Activated naive CD8-positive, alpha-beta T cell treated with anti-CD3 and anti-CD28 coated beads, Interleukin-2, amount 50 U/mL, for 24 hours (primary cell): ENCODE results near the gene GRAPL.
A peak's percentile ranks its signal among the peaks of the same experiment; 100 is the strongest.
"Not testable (repeated sequence)": the region's sequence is repeated elsewhere in the genome, so short reads cannot be mapped to it uniquely, and the experiment has no call there.

ENCODE experiments used
- ATAC-seq: fragments of 150-1000 bp; cut with Tn5 transposase; one replicate; pipeline ENCODE4 v1.10.0; 2021
- DNase-seq: peaks from one replicate; pipeline ENCODE4 v3.0.0; 2021
- H3K27ac Mint-ChIP-seq: one replicate; pipeline ENCODE4 v1.8.0; 2021; ENCODE audit warnings: mild to moderate bottlenecking, mixed read lengths
- H3K27me3 Mint-ChIP-seq: one replicate; pipeline ENCODE4 v1.8.0; 2021; ENCODE audit warnings: mixed read lengths
- H3K36me3 Mint-ChIP-seq: one replicate; pipeline ENCODE4 v1.8.0; 2021; ENCODE audit warnings: low read depth, mixed read lengths
- H3K4me1 Mint-ChIP-seq: one replicate; pipeline ENCODE4 v1.8.0; 2021; ENCODE audit warnings: mixed read lengths
- H3K4me3 Mint-ChIP-seq: one replicate; pipeline ENCODE4 v1.8.0; 2021; ENCODE audit warnings: mild to moderate bottlenecking, moderate library complexity, mixed read lengths
- H3K9me3 Mint-ChIP-seq: one replicate; pipeline ENCODE4 v1.8.0; 2021; ENCODE audit warnings: mixed read lengths

GRAPL gene

DNA sequence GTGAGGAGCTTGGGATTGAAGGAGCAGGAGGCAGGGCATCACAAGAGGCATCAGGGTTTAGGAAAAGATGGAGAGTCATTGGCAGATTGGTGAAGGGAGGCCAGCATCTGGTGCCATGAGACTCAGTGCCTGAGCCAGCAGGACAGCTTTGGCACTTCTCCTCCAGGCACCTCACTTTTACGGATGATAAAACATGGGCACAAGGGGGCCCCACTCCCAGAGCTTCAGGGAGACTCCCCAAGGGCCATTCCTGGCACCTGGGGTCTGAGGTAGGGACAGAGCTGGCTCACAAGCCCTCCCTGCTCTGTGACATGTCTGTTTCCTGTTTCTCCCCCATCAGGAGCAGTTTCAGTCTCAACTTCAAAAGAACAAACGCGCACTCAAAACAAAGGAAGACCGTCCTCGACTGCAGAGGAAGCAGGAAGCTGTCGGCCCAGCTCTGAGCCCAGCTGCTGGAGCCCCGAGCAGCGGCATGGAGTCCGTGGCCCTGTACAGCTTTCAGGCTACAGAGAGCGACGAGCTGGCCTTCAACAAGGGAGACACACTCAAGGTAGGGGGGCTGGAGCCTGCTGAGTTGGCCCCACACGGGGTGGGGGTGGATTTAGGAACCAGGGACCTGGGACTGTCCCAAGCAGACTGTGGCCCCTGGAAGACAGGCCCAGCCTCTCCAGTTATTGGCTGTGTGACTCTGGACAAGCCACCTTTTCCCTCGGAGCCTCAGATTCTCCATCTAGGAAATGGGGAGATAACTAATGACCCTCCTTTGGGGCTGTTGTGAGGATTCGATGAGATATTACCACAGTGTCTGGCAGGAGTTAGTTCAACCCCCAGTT, at the start of gene GRAPL:
Gene GRAPL, plus strand, starts transcription at position 442 of the 833 bp plus-strand sequence. Its CDS starts 31 bp downstream, at position 473.
- not testable (repeated sequence) for DNase-seq, H3K4me3 Mint-ChIP-seq, H3K9me3 Mint-ChIP-seq, H3K4me1 Mint-ChIP-seq, H3K36me3 Mint-ChIP-seq, H3K27ac Mint-ChIP-seq, H3K27me3 Mint-ChIP-seq
- peak; percentile 58 for ATAC-seq

DNA sequence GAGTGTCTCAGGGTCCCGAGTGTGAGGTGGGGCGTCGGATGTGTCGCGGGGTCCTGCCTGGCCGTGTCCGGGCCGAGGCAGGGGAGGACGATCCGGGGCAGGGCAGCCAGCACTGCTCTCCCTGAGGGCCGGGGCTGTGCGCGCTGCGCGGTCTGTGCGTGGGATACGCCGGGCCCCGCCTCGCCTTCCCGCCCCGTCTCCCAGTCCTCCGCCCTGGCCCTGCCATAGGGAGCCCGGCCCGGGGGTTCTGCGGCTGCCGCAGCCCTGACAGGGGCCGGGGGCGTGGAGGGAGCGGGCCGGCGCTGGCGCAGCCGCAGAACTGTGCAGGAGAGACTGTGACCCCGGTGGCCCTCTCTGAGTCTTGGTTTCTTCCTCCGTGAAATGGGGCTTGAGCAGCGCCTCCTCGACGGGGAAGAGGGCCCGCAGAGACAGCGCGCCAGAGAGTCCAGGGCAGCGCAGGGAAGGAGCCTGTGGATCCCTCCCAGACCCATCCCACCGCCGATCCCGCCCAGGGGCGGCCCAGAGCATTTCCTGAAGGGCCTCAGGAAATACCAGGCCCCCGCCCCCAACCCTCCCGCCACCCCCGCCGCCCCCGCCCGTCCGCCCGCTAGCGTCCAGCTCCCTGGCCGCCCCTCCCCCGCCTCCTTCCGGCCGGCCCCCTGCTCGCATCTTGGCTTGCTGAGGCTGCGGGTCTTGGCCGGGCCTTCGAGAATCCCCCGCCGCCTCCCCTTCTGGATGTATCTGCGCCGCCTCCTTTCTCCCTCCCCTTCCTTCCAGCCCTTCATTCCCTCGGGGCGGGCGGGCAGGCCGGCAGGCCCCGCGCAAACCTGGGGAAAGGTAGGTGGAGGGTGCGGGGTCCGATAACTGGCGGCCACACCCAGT, 38.3 kb upstream of the GRAPL start:
- not testable (repeated sequence) for DNase-seq, H3K36me3 Mint-ChIP-seq, H3K27me3 Mint-ChIP-seq, H3K4me3 Mint-ChIP-seq, ATAC-seq, H3K4me1 Mint-ChIP-seq, H3K27ac Mint-ChIP-seq, H3K9me3 Mint-ChIP-seq

GRCh38 chr17:19090058-19090772, 37.2 kb upstream of the GRAPL start:
- not testable (repeated sequence) for H3K4me1 Mint-ChIP-seq, DNase-seq

DNA sequence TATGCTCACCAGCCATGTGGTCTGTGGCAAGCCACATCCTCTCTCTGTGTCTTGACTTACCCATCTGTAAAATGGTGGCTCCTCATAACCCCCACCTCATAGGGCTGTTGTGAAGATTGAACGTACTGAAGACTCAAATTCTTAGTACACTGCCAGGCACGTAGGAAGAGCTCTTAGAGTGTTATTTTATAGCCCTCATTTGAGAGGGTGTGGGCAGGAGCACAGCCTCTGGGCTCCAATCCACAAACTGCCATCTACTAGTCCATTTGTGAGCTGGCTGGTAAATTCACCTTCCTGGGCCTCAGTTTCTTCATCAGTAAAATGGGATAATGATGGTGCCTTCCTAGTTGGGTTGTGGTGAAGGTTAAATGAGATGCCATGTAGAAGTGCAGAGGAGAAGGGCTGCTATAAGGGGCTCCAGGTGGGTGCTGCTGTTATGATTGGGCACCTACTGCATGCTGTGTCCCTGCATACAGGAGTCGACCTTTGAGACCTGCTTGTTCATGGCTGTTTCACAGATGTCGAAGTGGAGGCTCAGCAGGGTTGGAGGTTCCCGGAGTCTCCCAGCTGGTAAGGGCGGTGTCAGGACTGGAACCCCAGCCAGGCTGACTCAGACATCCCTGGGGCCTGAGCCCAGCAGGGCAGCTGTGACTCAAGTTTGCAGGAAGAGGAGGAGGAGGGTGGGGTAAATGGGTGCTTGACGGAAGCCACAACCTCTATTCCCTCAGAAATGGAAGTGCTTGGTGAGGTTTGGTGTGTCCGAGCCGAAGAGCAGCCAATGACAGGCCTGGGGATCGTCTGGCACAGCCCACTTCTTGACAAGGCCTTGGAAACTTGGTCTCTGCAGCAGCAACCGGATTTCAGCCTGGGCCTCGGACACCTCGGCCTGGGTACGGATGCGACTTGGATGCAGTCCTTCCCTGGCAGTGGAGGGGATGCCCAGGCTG, 34.4 kb upstream of the GRAPL start:
- H3K9me3 Mint-ChIP-seq, H3K27me3 Mint-ChIP-seq, H3K4me1 Mint-ChIP-seq, H3K27ac Mint-ChIP-seq, ATAC-seq, H3K36me3 Mint-ChIP-seq, H3K4me3 Mint-ChIP-seq, DNase-seq: not testable (repeated sequence)

More at GRCh38 chr17:19090058-19090772, 37.2 kb upstream of the GRAPL start:
- not testable (repeated sequence) for H3K4me3 Mint-ChIP-seq, H3K9me3 Mint-ChIP-seq, H3K27me3 Mint-ChIP-seq, H3K36me3 Mint-ChIP-seq, H3K27ac Mint-ChIP-seq
- peak; percentile 64 for ATAC-seq

DNA sequence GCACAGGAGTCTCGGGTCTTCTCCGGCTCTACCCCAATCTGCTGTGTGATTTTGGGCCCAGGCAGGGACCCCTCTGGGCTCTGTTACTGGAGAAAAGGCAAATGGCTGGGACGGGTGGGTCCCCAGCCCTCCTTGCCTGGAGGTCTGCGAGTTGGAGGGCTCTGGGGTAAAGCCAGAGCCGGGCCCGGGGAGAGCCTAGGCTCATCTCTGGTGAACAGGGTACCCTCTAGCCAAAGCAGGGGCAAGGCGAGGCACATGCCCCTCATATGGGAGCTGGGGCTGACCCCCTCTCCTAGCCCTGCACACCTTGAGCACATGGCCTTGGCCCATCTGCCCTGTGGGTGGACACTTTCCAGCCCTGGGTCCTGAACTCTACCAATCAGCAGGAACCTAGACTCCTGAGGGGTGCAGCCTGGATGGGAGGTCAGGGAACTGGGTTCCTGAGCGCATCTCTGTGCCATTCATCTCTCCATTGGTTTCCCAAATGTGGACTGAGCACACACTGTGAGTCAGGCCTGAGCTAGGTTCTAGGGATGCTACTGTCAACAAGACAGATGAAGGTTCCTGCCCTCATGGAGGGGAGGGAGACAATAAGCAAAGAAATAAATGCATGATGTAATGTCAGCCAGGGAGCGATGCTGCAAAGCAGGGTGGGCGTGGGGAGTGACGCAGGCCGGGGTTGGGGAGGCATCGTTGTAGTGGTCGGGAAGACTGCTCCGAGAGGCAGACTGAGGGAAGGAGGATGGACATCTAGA, 33.5 kb upstream of the GRAPL start:
- not testable (repeated sequence) for H3K4me3 Mint-ChIP-seq, H3K9me3 Mint-ChIP-seq, H3K27me3 Mint-ChIP-seq, DNase-seq, ATAC-seq, H3K4me1 Mint-ChIP-seq, H3K36me3 Mint-ChIP-seq, H3K27ac Mint-ChIP-seq

DNA sequence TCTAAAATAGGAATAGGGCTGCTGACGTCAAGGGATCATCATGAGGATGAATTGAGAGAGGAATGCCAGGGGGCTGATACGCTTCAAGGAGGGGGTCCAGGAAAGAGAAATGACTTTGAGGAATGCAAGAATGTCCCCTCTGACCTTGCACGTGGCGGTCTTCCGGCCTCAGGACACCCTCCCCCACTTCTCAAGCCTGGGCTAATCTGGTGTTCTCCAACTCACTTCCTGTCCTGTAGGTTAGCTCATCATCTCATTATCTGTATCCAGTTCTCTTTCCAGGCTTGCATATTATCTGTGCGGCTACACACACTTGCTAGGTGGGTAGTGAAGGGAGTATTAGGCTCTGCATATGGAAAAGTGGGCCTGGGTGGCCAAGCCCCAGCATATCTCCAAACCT, 18.9 kb upstream of the GRAPL start:
- not testable (repeated sequence) for H3K4me1 Mint-ChIP-seq, H3K4me3 Mint-ChIP-seq, H3K36me3 Mint-ChIP-seq, H3K27me3 Mint-ChIP-seq, ATAC-seq, H3K27ac Mint-ChIP-seq, H3K9me3 Mint-ChIP-seq, DNase-seq

DNA sequence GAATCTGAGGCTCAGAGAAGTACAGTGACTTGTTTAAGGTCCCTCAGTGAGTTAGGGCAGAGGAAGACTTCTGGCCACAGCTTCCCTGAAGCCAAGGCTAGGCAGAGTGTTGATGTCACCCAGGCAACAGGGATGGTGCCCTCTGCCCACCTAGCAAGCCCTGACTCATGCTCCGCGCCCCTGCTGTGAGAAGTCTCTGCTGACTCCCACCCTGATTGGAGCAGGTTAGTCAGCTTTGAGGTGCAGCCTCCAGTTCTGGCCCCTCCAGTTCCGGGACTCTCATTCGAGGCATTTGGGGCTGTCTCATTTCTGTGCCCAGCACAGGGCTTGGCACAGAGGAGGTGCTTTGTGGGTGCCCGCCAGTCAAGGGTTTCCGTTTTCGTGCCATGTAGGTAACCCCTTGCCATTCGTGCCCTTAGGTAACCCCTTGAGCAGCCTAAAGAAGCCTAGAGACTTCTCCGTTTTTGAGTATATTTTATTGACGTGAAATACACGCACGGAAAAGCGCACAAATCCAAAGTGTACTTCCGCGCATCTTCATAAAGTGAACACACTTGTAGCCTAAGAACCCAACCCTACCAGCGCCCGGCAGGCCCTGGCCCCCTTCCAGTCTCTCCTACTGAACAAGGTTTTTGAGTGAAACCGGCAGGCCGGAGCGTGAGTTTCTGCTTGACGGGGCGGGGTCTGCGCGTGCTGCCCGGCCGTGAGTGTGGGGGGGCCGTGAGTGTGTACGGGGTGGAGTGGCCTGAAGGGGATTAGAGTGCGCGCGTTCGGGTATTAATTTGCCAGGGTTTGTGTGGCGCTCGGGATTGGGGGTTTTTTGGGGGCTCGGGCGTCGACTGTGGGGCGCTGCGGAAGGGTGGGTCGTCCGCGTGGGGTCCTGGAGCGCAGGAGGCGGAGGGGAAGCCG, 16.9 kb upstream of the GRAPL start:
- H3K4me3 Mint-ChIP-seq, DNase-seq, H3K27me3 Mint-ChIP-seq, H3K27ac Mint-ChIP-seq, H3K36me3 Mint-ChIP-seq, H3K4me1 Mint-ChIP-seq, H3K9me3 Mint-ChIP-seq: not testable (repeated sequence)
- peak; percentile 92 for ATAC-seq

DNA sequence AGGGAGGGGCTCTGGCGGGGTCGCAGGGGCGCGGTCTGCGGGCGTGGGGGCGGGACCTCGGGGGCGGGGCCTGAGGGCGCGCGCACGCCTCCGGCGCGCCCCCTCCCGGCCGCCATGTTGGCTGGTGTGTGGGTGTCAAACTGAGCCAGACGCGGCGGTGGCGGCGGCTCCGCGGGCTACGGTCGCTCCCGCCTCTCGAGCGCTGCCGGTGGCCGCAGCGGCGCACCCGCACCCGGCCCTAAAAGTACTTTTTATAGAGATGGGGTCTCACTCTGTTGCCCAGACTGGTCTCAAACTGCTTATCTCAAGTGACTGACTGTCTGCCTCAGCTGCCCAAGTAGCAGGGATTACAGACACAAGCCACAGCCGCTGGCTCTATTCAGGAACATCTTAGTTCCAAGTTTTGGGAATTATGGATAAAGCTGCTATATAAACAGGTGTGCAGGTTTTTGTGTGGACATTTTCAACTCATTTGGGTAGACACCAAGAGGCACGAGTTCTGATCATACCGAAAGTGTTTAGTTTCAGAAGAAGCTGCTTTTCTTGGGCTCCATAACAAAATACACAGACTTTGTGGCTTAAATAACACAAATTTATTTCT, 16.2 kb upstream of the GRAPL start:
- ATAC-seq (peak; percentile 30), DNase-seq (peak; percentile 69)
- H3K36me3 Mint-ChIP-seq, H3K27me3 Mint-ChIP-seq, H3K9me3 Mint-ChIP-seq, H3K4me1 Mint-ChIP-seq: not testable (repeated sequence)
- peak overlapping the region; percentile 62 for H3K27ac Mint-ChIP-seq
- peak overlapping the region; percentile 67 for H3K4me3 Mint-ChIP-seq

DNA sequence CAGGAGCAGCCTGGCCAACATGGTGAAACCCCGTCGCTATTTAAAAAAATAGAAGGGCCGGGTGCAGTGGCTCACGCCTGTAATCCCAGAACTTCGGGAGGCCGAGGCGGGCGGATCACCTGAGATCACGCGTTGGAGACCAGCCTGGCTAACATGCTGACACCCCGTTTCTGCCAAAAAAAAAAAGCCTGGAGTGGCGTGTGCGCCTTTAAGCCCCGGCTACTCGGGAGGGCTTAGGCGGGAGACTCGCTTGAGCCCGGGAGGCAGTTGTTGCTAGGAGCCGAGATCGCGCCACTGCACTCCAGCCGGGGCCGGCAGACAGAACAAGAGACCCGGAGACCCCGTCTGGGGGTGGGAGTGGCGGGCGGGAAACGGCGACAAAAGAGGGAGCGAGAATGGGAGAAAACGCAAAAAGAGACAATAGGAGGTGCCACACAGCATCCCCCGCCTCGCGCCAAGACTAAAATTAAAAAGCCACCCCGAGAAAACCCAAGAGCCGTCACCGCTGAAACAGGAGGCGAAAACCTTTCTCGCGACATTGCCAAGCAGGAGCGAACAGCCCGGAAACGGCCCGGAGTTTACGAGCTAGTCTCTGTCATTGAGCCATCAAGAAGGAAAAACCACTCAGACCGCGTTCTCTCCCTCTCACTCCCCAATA, 15.5 kb upstream of the GRAPL start:
- H3K36me3 Mint-ChIP-seq, H3K27me3 Mint-ChIP-seq, H3K9me3 Mint-ChIP-seq, H3K4me1 Mint-ChIP-seq: not testable (repeated sequence)
- Mint-ChIP-seq H3K4me3 (peak overlapping the region; percentile 49), H3K27ac (peak overlapping the region; percentile 72)
- ATAC-seq, result peak; percentile 72
- DNase-seq, result peak; percentile 64

- not testable (repeated sequence) for DNase-seq, H3K9me3 Mint-ChIP-seq, H3K27ac Mint-ChIP-seq, H3K4me1 Mint-ChIP-seq, H3K36me3 Mint-ChIP-seq, ATAC-seq, H3K27me3 Mint-ChIP-seq
- H3K4me3 Mint-ChIP-seq, result peak overlapping the region; percentile 49
Observed at GRCh38 chr17:19112459-19112826, 14.9 kb upstream of the GRAPL start.

- ATAC-seq, result peak; percentile 85
- not testable (repeated sequence) for H3K4me3 Mint-ChIP-seq, H3K36me3 Mint-ChIP-seq
Observed at GRCh38 chr17:19118695-19119094, 8.7 kb upstream of the GRAPL start.

GRCh38 chr17:19125289-19125688, 2.1 kb upstream of the GRAPL start:
- H3K36me3 Mint-ChIP-seq, H3K27ac Mint-ChIP-seq, H3K27me3 Mint-ChIP-seq, H3K4me3 Mint-ChIP-seq, H3K4me1 Mint-ChIP-seq, H3K9me3 Mint-ChIP-seq, ATAC-seq, DNase-seq: not testable (repeated sequence)

More at GRCh38 chr17:19118695-19119094, 8.7 kb upstream of the GRAPL start:
- not testable (repeated sequence) for H3K27me3 Mint-ChIP-seq, H3K27ac Mint-ChIP-seq, H3K4me1 Mint-ChIP-seq, H3K9me3 Mint-ChIP-seq, DNase-seq
